PFSK-1 (cell line): ENCODE results near the gene TARBP2.

Experiments
- POLR2AphosphoS5 ChIP-seq: IDR thresholded peaks from 2 replicates; pipeline ENCODE4 v1.6.1; 2012; ENCODE audit warnings: low read depth, mild to moderate bottlenecking, control low read depth, low read length, moderate library complexity
- SIN3A ChIP-seq: IDR thresholded peaks from 2 replicates; pipeline ENCODE4 v1.6.1; 2012; ENCODE audit warnings: mild to moderate bottlenecking, low read length, moderate library complexity, borderline replicate concordance; ENCODE audit not compliant: insufficient read depth
- TAF1 ChIP-seq: IDR thresholded peaks from 2 replicates; pipeline ENCODE4 v1.6.1; 2012; ENCODE audit warnings: low read length, control low read depth, borderline replicate concordance; ENCODE audit not compliant: insufficient read depth

- TF ChIP-seq SIN3A (no peak), POLR2AphosphoS5 (no peak), TAF1 (no peak)
These were observed 4.7 kb downstream of the TARBP2 start for GRCh38 chr12:53505555-53506449.
